ENCODE measurements around the gene RAB37. TPM values are rescaled to one million over a fixed set of nuclear protein-coding genes. Genes with fewer than 3 reads are reported as not detected.
A peak's percentile ranks its signal among the peaks of the same experiment; 100 is the strongest.

RAB37 gene
- total RNA-seq, 1 experiment from 2014 or later, result 8.9 TPM

- DNase-seq (ENCODE audit: low spot score), result peak; percentile 78
- POLR2A ChIA-PET, result interaction anchor here (0.6 to 1.6 kb wide), 3 partner anchors 17 to 34 kb away, joined by 3 to 11 read pairs (median 7); partner anchors contain the start of gene RAB37
- Mint-ChIP-seq H3K36me3 (peaks cover 40% of the 10 kb centered on the region), H3K9me3 (no peaks in the 10 kb centered on the region), H3K27me3 (ENCODE audit: low read depth) (no peaks in the 10 kb centered on the region), H3K27ac (no peak overlapping the region; the same call in none of the 2 replicates), H3K4me1 (peaks cover 9% of the 10 kb centered on the region), H3K4me3 (no peak overlapping the region)
- ATAC-seq, result peak; percentile 91
- CTCF ChIA-PET, result interaction anchor here (0.5 to 12.0 kb wide), 27 partner anchors 9 to 408 kb away, joined by 3 to 262 read pairs (median 5); partner anchors contain the start of genes CD300H, FDXR and RAB37
- TF ChIP-seq, protein P1, sequence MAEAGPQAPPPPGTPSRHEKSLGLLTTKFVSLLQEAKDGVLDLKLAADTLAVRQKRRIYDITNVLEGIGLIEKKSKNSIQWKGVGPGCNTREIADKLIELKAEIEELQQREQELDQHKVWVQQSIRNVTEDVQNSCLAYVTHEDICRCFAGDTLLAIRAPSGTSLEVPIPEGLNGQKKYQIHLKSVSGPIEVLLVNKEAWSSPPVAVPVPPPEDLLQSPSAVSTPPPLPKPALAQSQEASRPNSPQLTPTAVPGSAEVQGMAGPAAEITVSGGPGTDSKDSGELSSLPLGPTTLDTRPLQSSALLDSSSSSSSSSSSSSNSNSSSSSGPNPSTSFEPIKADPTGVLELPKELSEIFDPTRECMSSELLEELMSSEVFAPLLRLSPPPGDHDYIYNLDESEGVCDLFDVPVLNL (CRISPR knock-in tag; IDR thresholded peaks at IDR 0.05; ENCODE audit: borderline replicate concordance, low read depth), result no peak
- TF ChIP-seq, protein P2, sequence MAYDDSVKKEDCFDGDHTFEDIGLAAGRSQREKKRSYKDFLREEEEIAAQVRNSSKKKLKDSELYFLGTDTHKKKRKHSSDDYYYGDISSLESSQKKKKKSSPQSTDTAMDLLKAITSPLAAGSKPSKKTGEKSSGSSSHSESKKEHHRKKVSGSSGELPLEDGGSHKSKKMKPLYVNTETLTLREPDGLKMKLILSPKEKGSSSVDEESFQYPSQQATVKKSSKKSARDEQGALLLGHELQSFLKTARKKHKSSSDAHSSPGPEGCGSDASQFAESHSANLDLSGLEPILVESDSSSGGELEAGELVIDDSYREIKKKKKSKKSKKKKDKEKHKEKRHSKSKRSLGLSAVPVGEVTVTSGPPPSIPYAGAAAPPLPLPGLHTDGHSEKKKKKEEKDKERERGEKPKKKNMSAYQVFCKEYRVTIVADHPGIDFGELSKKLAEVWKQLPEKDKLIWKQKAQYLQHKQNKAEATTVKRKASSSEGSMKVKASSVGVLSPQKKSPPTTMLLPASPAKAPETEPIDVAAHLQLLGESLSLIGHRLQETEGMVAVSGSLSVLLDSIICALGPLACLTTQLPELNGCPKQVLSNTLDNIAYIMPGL (CRISPR knock-in tag; IDR thresholded peaks at IDR 0.05), result 0 out of 2 replicates have a peak, but pooled peaks have one; percentile 50
- TF ChIP-seq STAT6 (CRISPR knock-in tag; conservative IDR thresholded peaks at IDR 0.05; ENCODE audit: low read depth) (no peak), ZNF423 (CRISPR knock-in tag; IDR thresholded peaks at IDR 0.05) (no peak), SOX15 (CRISPR knock-in tag; IDR thresholded peaks at IDR 0.05) (no peak), ELF4 (CRISPR knock-in tag; IDR thresholded peaks at IDR 0.05; ENCODE audit: low read depth) (no peak), TCF7 (CRISPR knock-in tag; IDR thresholded peaks at IDR 0.05; ENCODE audit: low read depth) (no peak), ZNF263 (CRISPR knock-in tag; IDR thresholded peaks at IDR 0.05; ENCODE audit: low read depth) (peak; percentile 95), GABPB1 (CRISPR knock-in tag; IDR thresholded peaks at IDR 0.05) (peak; percentile 67), CREB1 (CRISPR knock-in tag; IDR thresholded peaks at IDR 0.05) (no peak), PRDM15 (CRISPR knock-in tag; IDR thresholded peaks at IDR 0.05) (no peak), NFE2L1 (CRISPR knock-in tag; IDR thresholded peaks at IDR 0.05) (no peak)
- TF ChIP-seq, protein P3, sequence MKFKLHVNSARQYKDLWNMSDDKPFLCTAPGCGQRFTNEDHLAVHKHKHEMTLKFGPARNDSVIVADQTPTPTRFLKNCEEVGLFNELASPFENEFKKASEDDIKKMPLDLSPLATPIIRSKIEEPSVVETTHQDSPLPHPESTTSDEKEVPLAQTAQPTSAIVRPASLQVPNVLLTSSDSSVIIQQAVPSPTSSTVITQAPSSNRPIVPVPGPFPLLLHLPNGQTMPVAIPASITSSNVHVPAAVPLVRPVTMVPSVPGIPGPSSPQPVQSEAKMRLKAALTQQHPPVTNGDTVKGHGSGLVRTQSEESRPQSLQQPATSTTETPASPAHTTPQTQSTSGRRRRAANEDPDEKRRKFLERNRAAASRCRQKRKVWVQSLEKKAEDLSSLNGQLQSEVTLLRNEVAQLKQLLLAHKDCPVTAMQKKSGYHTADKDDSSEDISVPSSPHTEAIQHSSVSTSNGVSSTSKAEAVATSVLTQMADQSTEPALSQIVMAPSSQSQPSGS (CRISPR knock-in tag; IDR thresholded peaks at IDR 0.05; ENCODE audit: borderline replicate concordance, low read depth), result no peak
- TF ChIP-seq, protein P4, sequence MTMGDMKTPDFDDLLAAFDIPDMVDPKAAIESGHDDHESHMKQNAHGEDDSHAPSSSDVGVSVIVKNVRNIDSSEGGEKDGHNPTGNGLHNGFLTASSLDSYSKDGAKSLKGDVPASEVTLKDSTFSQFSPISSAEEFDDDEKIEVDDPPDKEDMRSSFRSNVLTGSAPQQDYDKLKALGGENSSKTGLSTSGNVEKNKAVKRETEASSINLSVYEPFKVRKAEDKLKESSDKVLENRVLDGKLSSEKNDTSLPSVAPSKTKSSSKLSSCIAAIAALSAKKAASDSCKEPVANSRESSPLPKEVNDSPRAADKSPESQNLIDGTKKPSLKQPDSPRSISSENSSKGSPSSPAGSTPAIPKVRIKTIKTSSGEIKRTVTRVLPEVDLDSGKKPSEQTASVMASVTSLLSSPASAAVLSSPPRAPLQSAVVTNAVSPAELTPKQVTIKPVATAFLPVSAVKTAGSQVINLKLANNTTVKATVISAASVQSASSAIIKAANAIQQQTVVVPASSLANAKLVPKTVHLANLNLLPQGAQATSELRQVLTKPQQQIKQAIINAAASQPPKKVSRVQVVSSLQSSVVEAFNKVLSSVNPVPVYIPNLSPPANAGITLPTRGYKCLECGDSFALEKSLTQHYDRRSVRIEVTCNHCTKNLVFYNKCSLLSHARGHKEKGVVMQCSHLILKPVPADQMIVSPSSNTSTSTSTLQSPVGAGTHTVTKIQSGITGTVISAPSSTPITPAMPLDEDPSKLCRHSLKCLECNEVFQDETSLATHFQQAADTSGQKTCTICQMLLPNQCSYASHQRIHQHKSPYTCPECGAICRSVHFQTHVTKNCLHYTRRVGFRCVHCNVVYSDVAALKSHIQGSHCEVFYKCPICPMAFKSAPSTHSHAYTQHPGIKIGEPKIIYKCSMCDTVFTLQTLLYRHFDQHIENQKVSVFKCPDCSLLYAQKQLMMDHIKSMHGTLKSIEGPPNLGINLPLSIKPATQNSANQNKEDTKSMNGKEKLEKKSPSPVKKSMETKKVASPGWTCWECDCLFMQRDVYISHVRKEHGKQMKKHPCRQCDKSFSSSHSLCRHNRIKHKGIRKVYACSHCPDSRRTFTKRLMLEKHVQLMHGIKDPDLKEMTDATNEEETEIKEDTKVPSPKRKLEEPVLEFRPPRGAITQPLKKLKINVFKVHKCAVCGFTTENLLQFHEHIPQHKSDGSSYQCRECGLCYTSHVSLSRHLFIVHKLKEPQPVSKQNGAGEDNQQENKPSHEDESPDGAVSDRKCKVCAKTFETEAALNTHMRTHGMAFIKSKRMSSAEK (CRISPR knock-in tag; IDR thresholded peaks at IDR 0.05; ENCODE audit: borderline replicate concordance), result no peak
- TF ChIP-seq, protein P5, sequence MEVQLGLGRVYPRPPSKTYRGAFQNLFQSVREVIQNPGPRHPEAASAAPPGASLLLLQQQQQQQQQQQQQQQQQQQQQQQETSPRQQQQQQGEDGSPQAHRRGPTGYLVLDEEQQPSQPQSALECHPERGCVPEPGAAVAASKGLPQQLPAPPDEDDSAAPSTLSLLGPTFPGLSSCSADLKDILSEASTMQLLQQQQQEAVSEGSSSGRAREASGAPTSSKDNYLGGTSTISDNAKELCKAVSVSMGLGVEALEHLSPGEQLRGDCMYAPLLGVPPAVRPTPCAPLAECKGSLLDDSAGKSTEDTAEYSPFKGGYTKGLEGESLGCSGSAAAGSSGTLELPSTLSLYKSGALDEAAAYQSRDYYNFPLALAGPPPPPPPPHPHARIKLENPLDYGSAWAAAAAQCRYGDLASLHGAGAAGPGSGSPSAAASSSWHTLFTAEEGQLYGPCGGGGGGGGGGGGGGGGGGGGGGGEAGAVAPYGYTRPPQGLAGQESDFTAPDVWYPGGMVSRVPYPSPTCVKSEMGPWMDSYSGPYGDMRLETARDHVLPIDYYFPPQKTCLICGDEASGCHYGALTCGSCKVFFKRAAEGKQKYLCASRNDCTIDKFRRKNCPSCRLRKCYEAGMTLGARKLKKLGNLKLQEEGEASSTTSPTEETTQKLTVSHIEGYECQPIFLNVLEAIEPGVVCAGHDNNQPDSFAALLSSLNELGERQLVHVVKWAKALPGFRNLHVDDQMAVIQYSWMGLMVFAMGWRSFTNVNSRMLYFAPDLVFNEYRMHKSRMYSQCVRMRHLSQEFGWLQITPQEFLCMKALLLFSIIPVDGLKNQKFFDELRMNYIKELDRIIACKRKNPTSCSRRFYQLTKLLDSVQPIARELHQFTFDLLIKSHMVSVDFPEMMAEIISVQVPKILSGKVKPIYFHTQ (CRISPR knock-in tag; IDR thresholded peaks at IDR 0.05), result no peak
These were observed 33.7 kb downstream of the RAB37 start for GRCh38 chr17:74770498-74771318.

Data from WTC11 (cell line).